HL-60/S4 treated with phorbol 12-myristate 13-acetate at 8.2 ng/mL for 4 days and 3 days (cell line): ENCODE data around the gene PTDSS2.
"Not testable (repeated sequence)": the region's sequence is repeated elsewhere in the genome, so short reads cannot be mapped to it uniquely, and the experiment has no call there.

Experiments
- in situ Hi-C: fragments of 300-500 bp; cut with MboI; formaldehyde crosslinking; loops from 2 replicates; pipeline ENCODE4 v1.15.0; 2022; ENCODE audit warnings: low sequenced_read_pairs

Gene PTDSS2

GRCh38 chr11:502288-503178 lies 52.5 kb downstream of the PTDSS2 start:
- in situ Hi-C loops = no loop called here

DNA sequence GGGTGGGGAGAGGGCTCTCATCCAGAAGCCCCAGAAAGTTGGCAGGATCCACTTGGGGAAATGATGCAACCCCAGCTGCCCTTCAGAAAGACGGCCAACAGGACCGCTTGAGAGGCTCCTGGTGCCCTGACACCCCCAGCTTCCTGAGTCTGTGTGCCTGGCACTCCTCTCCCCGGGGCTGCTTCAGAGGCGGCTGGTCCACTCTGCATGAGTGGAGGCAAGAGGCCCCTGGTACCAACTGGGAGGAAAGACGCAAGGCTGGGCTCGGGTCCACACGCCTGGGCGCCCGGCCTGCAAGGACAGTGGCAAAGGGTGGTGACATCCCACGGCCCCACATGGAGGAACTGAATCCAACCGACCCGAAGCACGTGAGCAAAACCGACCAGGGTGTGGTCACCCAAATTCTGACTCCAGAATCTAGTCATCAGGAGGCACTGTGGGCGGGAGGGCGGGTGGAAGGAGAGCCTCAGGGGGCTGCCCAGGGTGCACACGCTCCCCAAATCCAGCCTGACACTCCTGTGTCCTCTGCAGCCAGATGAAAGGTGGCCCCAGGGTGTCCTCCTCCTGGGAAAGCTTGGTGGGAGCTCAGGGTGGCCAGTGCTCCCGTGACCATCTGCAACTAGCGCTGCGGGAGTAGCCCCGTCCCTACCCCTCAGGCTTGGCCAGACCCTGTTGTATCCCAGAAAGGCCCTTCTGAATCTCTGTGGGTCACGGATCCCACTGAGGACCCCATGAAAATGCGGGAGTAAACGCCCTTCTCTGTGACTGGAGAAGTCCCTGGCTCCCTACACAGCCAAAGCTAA lies 53.3 kb downstream of the PTDSS2 start:
- in situ Hi-C loops = no loop called here

DNA sequence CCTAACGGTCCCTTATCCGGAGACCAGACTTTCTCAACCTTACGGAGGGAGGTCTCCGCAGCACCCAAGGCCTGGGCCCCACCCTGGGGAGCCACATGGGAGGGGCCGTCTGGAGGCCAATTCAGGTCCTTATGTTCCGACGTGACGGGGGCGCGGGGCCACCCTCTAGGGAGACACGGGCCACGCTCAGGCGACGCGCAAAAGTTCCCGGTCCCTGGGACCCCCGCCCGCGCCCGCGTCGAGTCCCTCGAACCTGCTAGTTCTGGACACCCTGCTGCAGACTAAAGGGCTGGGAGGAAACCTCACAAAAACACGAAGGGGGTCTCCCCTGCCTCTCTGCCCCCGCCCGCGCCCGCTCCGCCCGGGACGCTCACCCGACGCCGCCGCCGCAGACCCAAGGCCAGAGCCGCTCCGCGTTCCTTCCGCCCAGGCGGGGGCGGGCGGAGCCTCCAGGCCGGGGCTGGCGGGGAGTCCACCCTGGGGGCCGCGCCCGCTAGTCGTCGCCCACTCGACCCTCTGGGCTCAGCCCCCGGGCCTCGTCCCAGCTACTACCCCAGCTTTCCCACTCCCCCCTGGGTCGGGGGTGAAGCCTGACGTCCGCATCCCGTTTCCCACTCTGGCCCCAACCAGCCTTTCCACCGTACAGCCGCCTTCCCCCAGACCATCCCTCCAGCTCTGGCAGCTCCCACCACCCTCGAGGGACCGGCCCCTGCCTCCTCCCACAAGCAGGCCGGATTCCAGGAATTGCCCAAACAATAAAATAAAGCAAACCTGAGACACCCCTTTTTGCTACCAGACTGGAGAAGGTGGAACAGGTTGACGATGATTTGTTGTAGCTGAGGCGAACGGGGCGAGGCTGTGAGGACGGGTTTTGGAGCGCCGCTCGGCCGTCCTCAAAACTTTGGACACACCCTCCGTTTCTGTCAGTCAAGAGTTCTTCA lies 54.2 kb downstream of the PTDSS2 start:
- in situ Hi-C loops = no loop called here

DNA sequence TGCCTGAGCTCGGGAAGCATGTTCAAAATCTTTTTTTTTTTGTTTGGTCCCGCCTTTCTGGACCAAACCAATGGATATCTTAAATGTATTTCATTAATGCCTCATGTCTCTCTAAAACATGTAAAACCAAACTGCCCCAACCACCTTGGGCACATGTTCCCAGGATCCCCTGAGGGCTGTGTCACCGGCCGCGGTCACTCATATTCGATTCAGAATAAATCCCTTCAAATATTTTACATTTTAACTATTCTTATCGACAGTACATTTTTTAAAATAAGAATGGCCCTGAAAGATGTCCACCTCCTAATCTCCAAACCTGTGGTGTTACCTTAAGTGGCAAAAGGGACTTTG lies 54.9 kb downstream of the PTDSS2 start:
- in situ Hi-C loops = no loop called here

GRCh38 chr11:506238-506994 lies 56.3 kb downstream of the PTDSS2 start:
- in situ Hi-C loops = no loop called here

GRCh38 chr11:506995-507726 lies 57.1 kb downstream of the PTDSS2 start, which contains the start of gene RNH1:
Gene RNH1 (minus strand): TSS chr11:507242. CDS start chr11:502162, 5,080 bp downstream.
- in situ Hi-C loops = no loop called here

DNA sequence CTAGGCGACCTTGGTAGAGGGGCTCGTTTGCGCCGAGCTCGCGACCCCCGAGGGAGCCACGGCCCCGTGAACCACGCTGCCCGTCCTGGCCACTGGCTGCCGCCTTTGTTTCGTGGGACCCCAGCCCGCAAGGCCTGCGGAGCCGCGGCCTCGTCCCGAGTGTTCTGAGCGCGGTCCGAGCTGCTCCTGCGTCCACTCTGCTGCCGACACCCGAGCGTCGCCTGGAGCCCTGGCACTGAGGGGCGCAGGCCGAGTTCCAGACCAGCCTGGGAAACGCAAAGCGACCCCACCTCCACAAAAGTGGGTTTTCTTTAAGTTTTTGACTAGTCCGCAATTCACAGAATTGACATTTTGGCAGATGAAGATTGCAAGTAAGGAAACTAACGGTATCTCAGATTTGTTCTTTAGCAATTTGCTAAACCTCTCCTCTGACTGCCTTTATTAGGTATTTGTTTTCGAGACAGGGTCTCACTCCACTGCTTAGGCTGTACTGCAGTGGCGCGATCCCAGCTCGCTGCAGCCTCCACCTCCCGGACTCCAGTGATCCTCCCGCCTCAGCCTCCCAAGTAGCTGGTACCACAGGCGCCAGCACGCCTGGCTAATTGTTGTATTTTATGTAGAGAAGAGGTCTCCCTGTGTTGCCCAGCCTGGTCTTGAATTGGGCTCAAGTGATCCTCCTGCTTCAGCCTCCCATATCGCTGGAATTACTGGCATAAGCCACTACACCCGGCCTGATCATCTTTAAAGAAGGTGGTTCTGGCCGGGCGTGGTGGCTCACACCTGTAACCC lies 57.8 kb downstream of the PTDSS2 start:
- in situ Hi-C loops = no loop called here

DNA sequence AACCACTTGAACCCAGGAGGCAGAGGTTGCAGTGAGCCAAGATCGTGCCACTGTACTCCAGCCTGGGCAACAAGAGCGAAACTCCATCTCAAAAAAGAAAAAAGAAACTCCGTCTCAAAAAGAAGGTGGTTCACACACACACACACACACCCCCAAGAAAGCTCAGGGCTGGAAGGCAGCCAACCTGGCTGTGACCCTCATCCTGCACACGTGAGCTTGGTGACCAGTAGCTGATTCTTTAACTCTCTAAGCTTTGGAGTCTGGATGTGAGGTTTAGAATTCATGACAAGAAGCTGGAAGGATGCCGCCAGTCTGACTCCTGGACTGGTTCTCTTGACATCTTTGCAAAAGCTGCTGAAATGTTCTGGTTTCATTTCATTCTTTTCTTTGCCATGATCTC lies 58.9 kb downstream of the PTDSS2 start:
- in situ Hi-C loops = no loop called here

GRCh38 chr11:512761-513595 lies 62.9 kb downstream of the PTDSS2 start:
- in situ Hi-C loops = no loop called here

DNA sequence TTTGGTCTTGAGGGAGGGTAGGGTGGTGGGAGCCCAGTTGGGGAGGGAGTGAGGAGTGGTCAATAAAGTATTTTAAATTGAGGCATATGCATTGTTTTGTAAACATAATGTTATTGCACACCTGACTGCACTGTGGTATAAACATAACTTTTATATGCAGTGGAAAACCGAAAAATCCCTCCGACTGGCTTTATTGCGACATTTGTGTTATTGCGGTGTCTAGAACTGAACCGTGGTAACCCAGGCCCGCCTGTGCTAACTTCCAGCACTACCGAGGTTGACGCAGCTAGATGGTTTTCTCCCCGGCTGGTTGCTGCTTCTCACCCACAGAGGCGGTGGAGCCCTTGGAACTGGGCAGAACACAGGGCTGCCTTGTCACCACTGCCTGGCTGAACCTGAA lies 64.5 kb downstream of the PTDSS2 start:
- in situ Hi-C loops = no loop called here

DNA sequence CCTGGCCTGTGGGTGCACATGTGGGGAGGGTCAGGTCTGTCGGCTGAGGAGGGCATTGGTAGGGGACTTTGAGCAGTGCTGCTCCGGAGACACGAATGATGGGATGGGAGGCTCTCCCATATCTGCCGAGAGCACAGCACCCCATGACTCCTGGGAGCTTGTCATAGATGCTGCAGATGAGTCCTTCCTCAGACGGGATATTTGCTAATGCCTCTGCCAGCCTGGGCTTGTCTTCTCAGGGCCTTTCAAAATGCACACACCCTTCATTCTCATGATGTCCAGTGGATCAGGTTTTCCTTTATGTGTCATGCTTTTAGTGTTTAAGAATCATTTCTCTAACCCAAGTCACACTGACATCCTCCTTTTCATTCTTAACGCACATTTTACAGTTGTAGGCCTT lies 65.1 kb downstream of the PTDSS2 start:
- in situ Hi-C loops = no loop called here

GRCh38 chr11:516400-516799 lies 66.3 kb downstream of the PTDSS2 start:
- in situ Hi-C loops = no loop called here

GRCh38 chr11:516918-517685 lies 67.0 kb downstream of the PTDSS2 start:
- in situ Hi-C loops = not testable (repeated sequence)

- in situ Hi-C loops = no loop called here
Observed at GRCh38 chr11:518463-519202, 68.6 kb downstream of the PTDSS2 start.

GRCh38 chr11:520428-521176 lies 70.5 kb downstream of the PTDSS2 start:
- in situ Hi-C loops = no loop called here
